ENCODE results near the gene SLCO1A2.

The SLCO1A2 gene

DNA sequence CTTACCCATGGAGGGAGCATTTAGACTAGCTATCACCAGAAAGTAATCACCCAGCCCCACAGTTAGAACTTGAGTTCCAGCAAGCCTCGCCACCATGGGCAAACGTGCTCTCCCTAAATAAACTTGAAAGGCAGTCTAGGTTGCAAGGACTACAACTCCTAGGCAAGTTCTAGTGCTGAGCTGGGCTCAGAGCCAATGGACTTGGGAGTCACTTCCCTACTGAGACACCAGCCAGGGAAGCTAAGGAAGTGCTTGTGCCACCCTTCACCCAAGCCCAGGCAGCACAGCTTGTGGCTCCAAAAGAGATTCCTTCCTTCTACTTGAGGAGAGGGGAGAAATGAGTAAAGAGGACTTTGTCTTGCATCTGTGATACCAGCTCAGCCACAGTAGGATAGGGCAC is 57.9 kb downstream of the SLCO1A2 start:
- TF ChIP-seq EZH2phosphoT487 (IDR thresholded peaks at IDR 0.05; ENCODE audit: borderline replicate concordance, low read length) = no peak
- Histone ChIP-seq H3K4me2 (ENCODE audit: low read length) (no peak overlapping the region), H3K27me3 (ENCODE audit: control insufficient read depth, low read length) (no peaks in the 10 kb centered on the region), H3K9me3 (ENCODE audit: control insufficient read depth, insufficient read depth, low read length) (no peaks in the 10 kb centered on the region), H4K20me1 (ENCODE audit: control insufficient read depth, insufficient read depth, low read depth, low read length) (no peaks in the 10 kb centered on the region), H3K4me3 (ENCODE audit: low read length) (no peak overlapping the region), H3K4me1 (ENCODE audit: control insufficient read depth, low read length) (no peaks in the 10 kb centered on the region), H3K27ac (ENCODE audit: low read depth, low read length) (no peak overlapping the region), H3F3A (ENCODE audit: control insufficient read depth, insufficient read depth) (no peaks in the 10 kb centered on the region), H3K9me2 (replicated peaks; ENCODE audit: control insufficient read depth, low read length) (no peaks in the 10 kb centered on the region), H3K36me3 (ENCODE audit: control insufficient read depth, low read length) (no peaks in the 10 kb centered on the region), H3K79me2 (ENCODE audit: control insufficient read depth, low read length) (no peaks in the 10 kb centered on the region)

DNA sequence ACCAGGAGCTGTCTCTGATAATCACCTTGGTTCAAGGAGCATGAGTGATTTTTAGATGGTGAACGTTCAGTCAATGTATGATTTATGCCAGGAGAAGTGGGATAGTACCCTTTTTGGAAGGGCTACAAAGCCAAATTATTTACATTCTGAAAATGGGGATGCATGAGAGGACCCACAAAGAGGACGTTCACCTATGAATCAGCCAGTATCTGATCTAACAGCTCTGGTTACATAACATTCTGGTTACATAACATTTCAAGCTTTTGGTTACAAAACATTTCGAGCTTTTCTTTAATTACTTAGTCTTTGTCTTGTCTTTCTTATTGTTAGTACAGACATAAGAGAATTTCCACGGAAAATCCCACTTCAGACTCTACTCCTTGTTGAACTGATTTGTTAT is 68.8 kb downstream of the SLCO1A2 start:
- Histone ChIP-seq H3K4me3 (ENCODE audit: low read length) (no peak overlapping the region), H4K20me1 (ENCODE audit: control insufficient read depth, insufficient read depth, low read depth, low read length) (no peaks in the 10 kb centered on the region), H3K27ac (ENCODE audit: low read depth, low read length) (no peak overlapping the region), H3K9me3 (ENCODE audit: control insufficient read depth, insufficient read depth, low read length) (no peaks in the 10 kb centered on the region), H3K9me2 (replicated peaks; ENCODE audit: control insufficient read depth, low read length) (no peaks in the 10 kb centered on the region; the same call in 1 of the 2 replicates), H3K4me1 (ENCODE audit: control insufficient read depth, low read length) (no peaks in the 10 kb centered on the region), H3K79me2 (ENCODE audit: control insufficient read depth, low read length) (no peaks in the 10 kb centered on the region), H3K36me3 (ENCODE audit: control insufficient read depth, low read length) (no peaks in the 10 kb centered on the region), H3K4me2 (ENCODE audit: low read length) (no peak overlapping the region), H3K27me3 (ENCODE audit: control insufficient read depth, low read length) (no peaks in the 10 kb centered on the region), H3F3A (ENCODE audit: control insufficient read depth, insufficient read depth) (no peaks in the 10 kb centered on the region)
- TF ChIP-seq EZH2phosphoT487 (IDR thresholded peaks at IDR 0.05; ENCODE audit: borderline replicate concordance, low read length) = no peak
- no peak for TF ChIP-seq CTCF (IDR thresholded peaks at IDR 0.05; ENCODE audit: low read depth, low read length, poor library complexity, severe bottlenecking)

GRCh38 chr12:21264232-21264631 is 70.5 kb downstream of the SLCO1A2 start:
- Histone ChIP-seq H3F3A (ENCODE audit: control insufficient read depth, insufficient read depth) (no peaks in the 10 kb centered on the region), H3K4me2 (ENCODE audit: low read length) (no peak overlapping the region), H3K27ac (ENCODE audit: low read depth, low read length) (no peak overlapping the region), H3K4me1 (ENCODE audit: control insufficient read depth, low read length) (no peaks in the 10 kb centered on the region), H3K9me3 (ENCODE audit: control insufficient read depth, insufficient read depth, low read length) (no peaks in the 10 kb centered on the region), H3K27me3 (ENCODE audit: control insufficient read depth, low read length) (no peaks in the 10 kb centered on the region), H3K79me2 (ENCODE audit: control insufficient read depth, low read length) (no peaks in the 10 kb centered on the region), H4K20me1 (ENCODE audit: control insufficient read depth, insufficient read depth, low read depth, low read length) (no peaks in the 10 kb centered on the region), H3K9me2 (replicated peaks; ENCODE audit: control insufficient read depth, low read length) (no peaks in the 10 kb centered on the region; the same call in 1 of the 2 replicates), H3K36me3 (ENCODE audit: control insufficient read depth, low read length) (no peaks in the 10 kb centered on the region), H3K4me3 (ENCODE audit: low read length) (no peak overlapping the region)
- TF ChIP-seq CTCF (IDR thresholded peaks at IDR 0.05; ENCODE audit: low read depth, low read length, poor library complexity, severe bottlenecking) = no peak
- TF ChIP-seq EZH2phosphoT487 (IDR thresholded peaks at IDR 0.05; ENCODE audit: borderline replicate concordance, low read length) = no peak

GRCh38 chr12:21257172-21257571 is 77.5 kb downstream of the SLCO1A2 start:
- Histone ChIP-seq H3K4me1 (ENCODE audit: control insufficient read depth, low read length) (no peaks in the 10 kb centered on the region), H3K27me3 (ENCODE audit: control insufficient read depth, low read length) (no peaks in the 10 kb centered on the region), H3K9me3 (ENCODE audit: control insufficient read depth, insufficient read depth, low read length) (no peaks in the 10 kb centered on the region), H3K27ac (ENCODE audit: low read depth, low read length) (no peak overlapping the region), H3K4me3 (ENCODE audit: low read length) (no peak overlapping the region), H3K36me3 (ENCODE audit: control insufficient read depth, low read length) (no peaks in the 10 kb centered on the region), H3K4me2 (ENCODE audit: low read length) (no peak overlapping the region), H4K20me1 (ENCODE audit: control insufficient read depth, insufficient read depth, low read depth, low read length) (no peaks in the 10 kb centered on the region), H3F3A (ENCODE audit: control insufficient read depth, insufficient read depth) (no peaks in the 10 kb centered on the region), H3K9me2 (replicated peaks; ENCODE audit: control insufficient read depth, low read length) (no peaks in the 10 kb centered on the region), H3K79me2 (ENCODE audit: control insufficient read depth, low read length) (no peaks in the 10 kb centered on the region)
- TF ChIP-seq EZH2phosphoT487 (IDR thresholded peaks at IDR 0.05; ENCODE audit: borderline replicate concordance, low read length) (no peak), CTCF (IDR thresholded peaks at IDR 0.05; ENCODE audit: low read depth, low read length, poor library complexity, severe bottlenecking) (no peak)
